HG02943 (cell line): ENCODE measurements around the gene CDR2.
"Not testable (repeated sequence)": the region's sequence is repeated elsewhere in the genome, so short reads cannot be mapped to it uniquely, and the experiment has no call there.

Source experiments
- ATAC-seq: cut with Tn5 transposase; IDR thresholded peaks from one replicate; pipeline ENCODE4 v1.9.1; 2021; ENCODE audit warnings: mild to moderate bottlenecking, low read depth, moderate library complexity; ENCODE audit not compliant: unreplicated experiment

CDR2 gene

GRCh38 chr16:22353933-22354541, 20.4 kb downstream of the CDR2 start:
- ATAC-seq, result no peak

GRCh38 chr16:22353191-22353919, 21.1 kb downstream of the CDR2 start:
- no peak for ATAC-seq

DNA sequence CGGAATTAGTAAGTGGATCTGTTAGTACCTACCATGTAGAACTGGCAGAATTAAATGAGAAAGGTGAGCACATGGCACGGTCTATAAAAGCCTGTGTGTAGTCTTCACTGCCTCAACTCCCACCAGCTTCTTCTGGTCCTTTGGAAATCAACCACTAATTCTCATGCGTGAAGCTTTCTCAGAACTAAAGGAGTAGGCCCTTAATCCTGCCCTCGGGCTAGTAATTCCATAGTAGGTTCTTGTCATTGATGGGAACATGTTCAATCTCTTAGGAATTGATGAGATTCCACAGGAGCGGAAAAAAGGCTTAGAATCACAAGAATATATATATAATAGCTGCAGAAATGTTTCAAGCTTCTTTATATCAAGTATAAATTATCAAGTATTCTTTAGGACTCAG, 21.7 kb downstream of the CDR2 start:
- ATAC-seq, result no peak

- ATAC-seq, result no peak
Observed at GRCh38 chr16:22352140-22352539, 22.3 kb downstream of the CDR2 start.

DNA sequence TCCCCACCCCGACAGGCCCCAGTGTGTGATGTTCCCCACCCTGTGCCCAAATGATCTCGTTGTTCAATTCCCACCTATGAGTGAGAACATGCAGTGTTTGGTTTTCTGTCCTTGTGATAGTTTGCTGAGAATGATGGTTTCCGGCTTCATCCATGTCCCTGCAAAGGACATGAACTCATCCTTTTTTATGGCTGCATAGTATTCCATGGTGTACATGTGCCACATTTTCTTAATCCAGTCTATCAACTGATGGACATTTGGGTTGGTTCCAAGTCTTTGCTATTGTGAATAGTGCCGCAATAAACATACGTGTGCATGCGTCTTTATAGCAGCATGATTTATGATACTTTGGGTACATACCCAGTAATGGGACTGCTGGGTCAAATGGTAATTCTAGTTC, 23.4 kb downstream of the CDR2 start:
- not testable (repeated sequence) for ATAC-seq

DNA sequence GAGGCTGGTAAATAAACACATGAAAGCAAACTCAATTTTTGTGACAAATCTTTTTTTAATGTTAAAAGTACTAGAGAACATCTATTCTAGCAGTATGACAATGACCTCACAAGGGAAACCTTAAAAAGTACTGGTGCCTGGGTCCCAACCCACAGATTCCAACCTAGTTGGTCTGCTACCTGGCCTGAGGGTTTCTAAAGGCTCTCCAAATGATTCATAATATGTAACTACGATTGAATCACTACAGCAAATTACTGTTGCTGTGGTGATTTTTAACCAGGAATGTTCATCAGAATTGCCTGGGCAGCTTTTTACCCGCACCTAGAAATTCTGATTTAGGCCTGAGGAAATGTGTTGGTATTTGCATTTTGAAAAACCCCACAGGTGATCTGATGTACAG, 26.1 kb downstream of the CDR2 start:
- no peak for ATAC-seq

DNA sequence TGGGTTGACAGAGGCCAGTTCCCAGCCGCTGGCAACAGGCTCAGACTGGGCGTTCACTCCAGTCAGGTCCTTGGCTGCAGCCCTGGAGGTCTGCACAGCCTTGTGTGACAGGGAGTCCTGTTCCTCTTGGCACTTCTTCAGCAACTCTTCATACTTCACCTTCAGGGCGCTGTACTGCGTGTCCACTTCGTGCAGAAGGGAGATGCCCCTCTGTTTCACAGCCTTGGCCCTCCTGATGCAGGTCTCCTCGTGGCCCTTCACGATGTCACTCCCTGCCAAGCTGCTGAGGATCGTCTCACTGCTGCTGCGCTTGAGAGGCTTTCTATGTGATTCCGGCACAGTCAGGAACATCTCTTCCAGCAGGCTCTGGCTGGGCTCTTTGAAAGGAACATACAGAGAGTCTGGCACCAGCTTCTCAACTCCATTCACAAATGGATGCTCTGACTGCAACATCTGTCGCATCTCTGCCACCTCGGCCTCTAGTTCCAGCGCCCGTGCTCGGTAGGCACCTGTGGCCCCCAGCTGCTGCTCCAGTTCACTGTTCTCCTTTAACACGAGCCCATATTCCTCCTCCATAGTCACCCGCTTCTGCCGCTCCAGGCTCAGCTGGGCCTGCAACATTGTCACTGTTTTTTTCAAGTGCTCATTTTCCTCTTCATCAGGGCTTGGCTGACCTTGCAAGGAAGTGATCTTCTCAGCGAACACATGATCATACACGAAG, 27.2 kb downstream of the CDR2 start:
- ATAC-seq, result no peak

DNA sequence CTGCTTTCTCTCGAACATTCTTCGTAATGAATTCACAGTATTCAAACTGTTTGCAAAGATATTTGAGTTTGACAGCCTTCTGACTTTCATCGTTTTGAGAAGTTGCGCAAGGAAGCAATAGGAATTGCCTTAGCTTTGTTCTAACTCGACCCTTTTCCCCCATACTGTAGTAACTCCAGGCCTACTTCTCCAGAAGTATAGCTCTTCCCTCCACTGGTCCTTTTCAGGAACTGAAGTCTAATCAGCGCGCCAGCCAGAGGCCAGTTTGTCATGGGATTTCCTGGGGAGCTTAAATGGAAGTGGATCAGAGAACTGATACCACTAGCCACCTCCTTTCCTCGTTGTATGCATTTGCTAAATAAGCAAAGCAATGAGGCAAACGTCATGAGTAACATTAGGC, 27.9 kb downstream of the CDR2 start:
- no peak for ATAC-seq

GRCh38 chr16:22342082-22342481, 32.3 kb downstream of the CDR2 start:
- no peak for ATAC-seq

- no peak for ATAC-seq
Observed at GRCh38 chr16:22340945-22341344, 33.5 kb downstream of the CDR2 start.

GRCh38 chr16:22337849-22338635, 36.4 kb downstream of the CDR2 start:
- ATAC-seq, result no peak

- no peak for ATAC-seq
Observed at GRCh38 chr16:22337045-22337444, 37.4 kb downstream of the CDR2 start.

GRCh38 chr16:22336581-22336980, 37.8 kb downstream of the CDR2 start:
- no peak for ATAC-seq

GRCh38 chr16:22335668-22336246, 38.7 kb downstream of the CDR2 start:
- ATAC-seq, result no peak

GRCh38 chr16:22333457-22333994, 40.9 kb downstream of the CDR2 start:
- ATAC-seq, result no peak

GRCh38 chr16:22330326-22330725, 44.1 kb downstream of the CDR2 start:
- ATAC-seq, result no peak

DNA sequence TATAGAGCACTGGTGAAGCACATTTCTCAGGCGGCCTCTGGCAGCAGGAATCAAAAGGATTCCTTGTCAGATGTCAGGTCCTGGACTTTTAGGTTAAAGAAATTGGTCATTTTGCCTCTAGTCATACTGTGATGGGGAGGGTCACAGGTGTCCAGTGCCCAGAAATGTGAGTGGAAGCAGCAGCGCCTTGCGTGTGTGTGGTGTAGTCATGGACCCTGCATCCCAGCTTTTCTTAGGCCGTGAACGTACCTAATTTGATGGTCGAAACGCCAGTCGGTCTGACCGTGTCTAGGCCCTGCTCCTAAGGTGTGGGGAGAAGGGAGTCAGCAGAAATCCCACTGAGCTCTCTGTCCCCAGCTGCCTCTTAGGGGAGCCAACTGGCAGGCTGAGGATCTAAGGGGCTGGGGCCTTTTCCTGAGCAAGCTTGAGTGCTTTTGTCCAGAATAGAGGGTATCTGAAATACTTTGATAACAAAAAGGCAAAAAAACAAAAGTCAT, 45.2 kb downstream of the CDR2 start:
- ATAC-seq, result no peak

GRCh38 chr16:22328081-22328725, 46.2 kb downstream of the CDR2 start:
- no peak for ATAC-seq

DNA sequence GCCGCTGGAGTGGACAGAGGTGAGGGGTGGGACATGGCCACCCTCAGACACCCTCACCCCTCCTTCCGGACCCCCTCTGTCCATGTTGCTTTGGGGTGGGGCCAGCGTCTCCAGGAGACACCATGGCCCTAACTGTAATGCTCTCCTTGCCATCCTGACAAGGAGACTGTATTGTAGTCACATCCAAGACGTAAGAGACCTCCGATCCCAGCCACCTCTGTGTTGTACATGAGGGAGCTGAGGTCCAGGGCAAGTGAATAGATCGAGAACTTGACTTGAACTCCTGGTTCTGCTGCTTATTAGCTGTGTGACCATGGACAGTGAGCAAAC, 47.0 kb downstream of the CDR2 start:
- ATAC-seq, result no peak
